PC-3 (cell line): ENCODE measurements around the gene DGKB.

Experiments used
- EZH2phosphoT487 ChIP-seq: fragments of 300-600 bp; sonication (generic); IDR thresholded peaks from 2 replicates; pipeline ENCODE4 v1.6.1; 2018; ENCODE audit warnings: mild to moderate bottlenecking, antibody characterized with exemption, low read length, borderline replicate concordance
- TF ChIP-seq, protein P1 (sequence below): fragments of 300-600 bp; sonication (generic); conservative IDR thresholded peaks from 2 replicates; pipeline ENCODE4 v1.5.1; 2017; ENCODE audit warnings: antibody characterized with exemption, low read depth, mild to moderate bottlenecking, low read length

DNA sequence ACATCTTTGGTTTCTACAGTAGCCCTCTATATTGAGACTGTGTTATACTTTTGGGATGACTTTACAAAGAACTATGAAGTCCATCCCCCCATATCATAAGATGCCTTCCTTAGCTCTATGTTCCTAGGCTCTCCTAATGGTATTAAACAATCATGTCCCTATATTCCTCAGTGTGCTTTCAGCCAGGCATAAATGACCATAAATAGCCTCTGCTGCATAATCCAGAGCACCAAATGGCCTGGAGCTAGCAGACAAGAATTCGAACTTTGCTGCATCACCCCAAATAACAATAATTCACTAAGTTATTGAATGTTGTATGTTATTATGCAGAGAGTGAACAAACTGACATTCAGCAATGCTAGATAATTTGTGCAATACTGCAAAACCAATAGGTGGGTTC, 405.2 kb downstream of the DGKB start:
- TF ChIP-seq, protein P1, sequence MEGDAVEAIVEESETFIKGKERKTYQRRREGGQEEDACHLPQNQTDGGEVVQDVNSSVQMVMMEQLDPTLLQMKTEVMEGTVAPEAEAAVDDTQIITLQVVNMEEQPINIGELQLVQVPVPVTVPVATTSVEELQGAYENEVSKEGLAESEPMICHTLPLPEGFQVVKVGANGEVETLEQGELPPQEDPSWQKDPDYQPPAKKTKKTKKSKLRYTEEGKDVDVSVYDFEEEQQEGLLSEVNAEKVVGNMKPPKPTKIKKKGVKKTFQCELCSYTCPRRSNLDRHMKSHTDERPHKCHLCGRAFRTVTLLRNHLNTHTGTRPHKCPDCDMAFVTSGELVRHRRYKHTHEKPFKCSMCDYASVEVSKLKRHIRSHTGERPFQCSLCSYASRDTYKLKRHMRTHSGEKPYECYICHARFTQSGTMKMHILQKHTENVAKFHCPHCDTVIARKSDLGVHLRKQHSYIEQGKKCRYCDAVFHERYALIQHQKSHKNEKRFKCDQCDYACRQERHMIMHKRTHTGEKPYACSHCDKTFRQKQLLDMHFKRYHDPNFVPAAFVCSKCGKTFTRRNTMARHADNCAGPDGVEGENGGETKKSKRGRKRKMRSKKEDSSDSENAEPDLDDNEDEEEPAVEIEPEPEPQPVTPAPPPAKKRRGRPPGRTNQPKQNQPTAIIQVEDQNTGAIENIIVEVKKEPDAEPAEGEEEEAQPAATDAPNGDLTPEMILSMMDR: no peak
- TF ChIP-seq EZH2phosphoT487: no peak
